CD14-positive monocyte (primary cell): ENCODE measurements around the gene FCHO2. TPM values are rescaled to one million over a fixed set of nuclear protein-coding genes. Genes with fewer than 3 reads are reported as not detected.

ENCODE experiments used
- DNase-seq, 3 donors: peaks; one replicate each; pipeline ENCODE4 v3.0.0-alpha.2; 2011 to 2022
- H2AFZ ChIP-seq: 2 replicates; pipeline ENCODE4 v1.6.0; 2012; ENCODE audit warnings: mild to moderate bottlenecking, low read depth, low read length, inconsistent platforms; ENCODE audit not compliant: insufficient read depth, poor library complexity, severe bottlenecking
- H3K27ac ChIP-seq, 2 donors: 1 replicate in 1 of 2; 2 replicates in 1 of 2; pipeline ENCODE4 v1.5.1; 2012 to 2013; ENCODE audit warnings: low read length in 2 of 2, control low read depth in 1 of 2, inconsistent platforms in 1 of 2, low read depth in 1 of 2, mild to moderate bottlenecking in 1 of 2
- H3K27me3 ChIP-seq, 2 donors: one replicate each; pipeline versions ENCODE4 v1.6.0 to v1.6.1; 2011 to 2013; ENCODE audit warnings: low read length in 2 of 2; ENCODE audit not compliant: control insufficient read depth in 2 of 2, insufficient read depth in 2 of 2
- H3K36me3 ChIP-seq, 2 donors: replicated peaks in 1 of 2; 1 replicate in 1 of 2; 2 replicates in 1 of 2; pipeline versions ENCODE4 v1.5.1 to v1.6.1; 2012 to 2013; ENCODE audit warnings: low read length in 2 of 2, control low read depth in 1 of 2, inconsistent platforms in 1 of 2, mild to moderate bottlenecking in 1 of 2; ENCODE audit not compliant: insufficient read depth in 2 of 2, control insufficient read depth in 1 of 2
- H3K4me1 ChIP-seq, 2 donors: 1 replicate in 1 of 2; 2 replicates in 1 of 2; pipeline versions ENCODE4 v1.5.1 to v1.6.1; 2012 to 2013; ENCODE audit warnings: low read length in 2 of 2, control low read depth in 1 of 2, inconsistent platforms in 1 of 2, mild to moderate bottlenecking in 1 of 2, moderate library complexity in 1 of 2; ENCODE audit not compliant: insufficient read depth in 2 of 2, control insufficient read depth in 1 of 2
- H3K4me2 ChIP-seq: replicated peaks from 2 replicates; pipeline ENCODE3; 2012; ENCODE audit warnings: low read length, moderate library complexity, mild to moderate bottlenecking; ENCODE audit not compliant: poor library complexity, severe bottlenecking; ENCODE audit errors: extremely low read depth
- H3K4me3 ChIP-seq, 3 experiments: fragments of 200-600 bp in 1 of 3; sonication (generic) in 1 of 3; replicated peaks in 1 of 3; 1 replicate in 2 of 3; 2 replicates in 1 of 3; pipeline ENCODE4 v1.5.1; 2011 to 2013; ENCODE audit warnings: low read length in 3 of 3, mild to moderate bottlenecking in 3 of 3, control low read depth in 2 of 3, low read depth in 2 of 3, inconsistent platforms in 1 of 3, moderate library complexity in 1 of 3
- H3K79me2 ChIP-seq: 2 replicates; pipeline ENCODE4 v1.6.0; 2012; ENCODE audit warnings: mild to moderate bottlenecking, control low read depth, inconsistent platforms, low read length, moderate library complexity; ENCODE audit not compliant: insufficient read depth
- H3K9ac ChIP-seq: 2 replicates; pipeline ENCODE4 v1.6.0; 2017; ENCODE audit warnings: low read length, mild to moderate bottlenecking; ENCODE audit not compliant: insufficient read depth, poor library complexity, severe bottlenecking
- H3K9me3 ChIP-seq, 2 donors: replicated peaks in 1 of 2; 1 replicate in 1 of 2; 2 replicates in 1 of 2; pipeline versions ENCODE4 v1.5.1 to v1.6.1; 2012 to 2013; ENCODE audit warnings: low read length in 2 of 2, control low read depth in 1 of 2; ENCODE audit not compliant: control insufficient read depth in 1 of 2, insufficient read depth in 1 of 2
- H4K20me1 ChIP-seq: 2 replicates; pipeline ENCODE4 v1.6.0; 2012; ENCODE audit warnings: mild to moderate bottlenecking, low read length, control low read depth, moderate library complexity; ENCODE audit not compliant: insufficient read depth
- H3K27ac Mint-ChIP-seq, 7 donors: one replicate each; pipeline ENCODE4 v1.8.0; 2020; ENCODE audit warnings: mild to moderate bottlenecking in 7 of 7, mixed read lengths in 7 of 7, moderate library complexity in 6 of 7, inconsistent platforms in 2 of 7
- H3K27me3 Mint-ChIP-seq, 3 donors: one replicate each; pipeline ENCODE4 v1.8.0; 2021 to 2022; ENCODE audit warnings: low read depth in 3 of 3, mild to moderate bottlenecking in 3 of 3, mixed read lengths in 3 of 3, moderate library complexity in 3 of 3, inconsistent platforms in 1 of 3
- H3K36me3 Mint-ChIP-seq, 2 donors: one replicate each; pipeline ENCODE4 v1.8.0; 2020; ENCODE audit warnings: mixed read lengths in 2 of 2, inconsistent platforms in 1 of 2, mild to moderate bottlenecking in 1 of 2
- H3K4me1 Mint-ChIP-seq: one replicate; pipeline ENCODE4 v1.8.0; 2020; ENCODE audit warnings: mild to moderate bottlenecking, mixed read lengths
- H3K4me3 Mint-ChIP-seq, 2 donors: one replicate each; pipeline ENCODE4 v1.8.0; 2020; ENCODE audit warnings: mild to moderate bottlenecking in 2 of 2, mixed read lengths in 2 of 2, moderate library complexity in 1 of 2
- H3K9me3 Mint-ChIP-seq, 7 donors: one replicate each; pipeline ENCODE4 v1.8.0; 2020 to 2022; ENCODE audit warnings: mixed read lengths in 7 of 7, mild to moderate bottlenecking in 6 of 7, moderate library complexity in 6 of 7, inconsistent platforms in 2 of 7
- WGBS: methylation state at CpG from one replicate; pipeline ENCODE4 v1.1.5; 2013; ENCODE audit warnings: missing lambda C conversion rate; ENCODE audit not compliant: insufficient coverage; 5-methylcytosine and 5-hydroxymethylcytosine counted together
- intact Hi-C, 2 donors: fragments of 100-400 bp; cut with micrococcal nuclease; formaldehyde crosslinking; loops; one replicate each; pipeline versions ENCODE4 v1.15.0 to v1.15.1; 2023
- polyA plus RNA-seq, 3 donors: library from polyadenylated mRNA; depleted of rRNA in 1 of 3; unstranded in 2 of 3; stranded (reverse) in 1 of 3; fragments of 300-500 nt in 2 of 3; fragments of >200 nt in 1 of 3; fragmentation: Illumina TruSeq in 2 of 3; gene quantifications; 1 replicate in 2 of 3; 2 replicates in 1 of 3; pipeline ENCODE4 v1.2.3, GENCODE V29; 2012 to 2021
- TF ChIP-seq, protein P1 (sequence below): fragments of 200-600 bp; IDR thresholded peaks from one replicate; pipeline ENCODE4 v1.8.0; 2022; ENCODE audit warnings: antibody characterized with exemption, mild to moderate bottlenecking

Gene FCHO2
- polyA plus RNA-seq, 3 donors = 8.3 to 10.1 (median 9.9) TPM

- Histone ChIP-seq H3K79me2 (no peaks in the 10 kb centered on the region), H3K4me2 (no peak overlapping the region), H3K36me3 (no peaks in the 10 kb centered on the region), H3K9ac (no peak overlapping the region), H3K4me3 (no peak overlapping the region), H2AFZ (no peak overlapping the region), H3K4me1 (no peaks in the 10 kb centered on the region), H3K27ac (no peak overlapping the region), H4K20me1 (no peaks in the 10 kb centered on the region), H3K27me3 (peaks cover 42 to 62% of the 10 kb centered on the region in 2 donors), H3K9me3 (peaks cover 0 to 8% of the 10 kb centered on the region in 2 donors)
- no peak overlapping the region for H3K27ac Mint-ChIP-seq
- TF ChIP-seq, protein P1, sequence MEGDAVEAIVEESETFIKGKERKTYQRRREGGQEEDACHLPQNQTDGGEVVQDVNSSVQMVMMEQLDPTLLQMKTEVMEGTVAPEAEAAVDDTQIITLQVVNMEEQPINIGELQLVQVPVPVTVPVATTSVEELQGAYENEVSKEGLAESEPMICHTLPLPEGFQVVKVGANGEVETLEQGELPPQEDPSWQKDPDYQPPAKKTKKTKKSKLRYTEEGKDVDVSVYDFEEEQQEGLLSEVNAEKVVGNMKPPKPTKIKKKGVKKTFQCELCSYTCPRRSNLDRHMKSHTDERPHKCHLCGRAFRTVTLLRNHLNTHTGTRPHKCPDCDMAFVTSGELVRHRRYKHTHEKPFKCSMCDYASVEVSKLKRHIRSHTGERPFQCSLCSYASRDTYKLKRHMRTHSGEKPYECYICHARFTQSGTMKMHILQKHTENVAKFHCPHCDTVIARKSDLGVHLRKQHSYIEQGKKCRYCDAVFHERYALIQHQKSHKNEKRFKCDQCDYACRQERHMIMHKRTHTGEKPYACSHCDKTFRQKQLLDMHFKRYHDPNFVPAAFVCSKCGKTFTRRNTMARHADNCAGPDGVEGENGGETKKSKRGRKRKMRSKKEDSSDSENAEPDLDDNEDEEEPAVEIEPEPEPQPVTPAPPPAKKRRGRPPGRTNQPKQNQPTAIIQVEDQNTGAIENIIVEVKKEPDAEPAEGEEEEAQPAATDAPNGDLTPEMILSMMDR = no peak
- H3K36me3 Mint-ChIP-seq = no peaks in the 10 kb centered on the region
- H3K9me3 Mint-ChIP-seq = peaks cover 4 to 16% (median 8%) of the 10 kb centered on the region in 7 donors
- no peak for DNase-seq
- peaks cover 50 to 72% (median 61%) of the 10 kb centered on the region in 3 donors for H3K27me3 Mint-ChIP-seq
- H3K4me1 Mint-ChIP-seq = peaks cover 3% of the 10 kb centered on the region
- H3K4me3 Mint-ChIP-seq = no peak overlapping the region
- 92% methylated on average over 3 of the region's 4 CpGs for WGBS
- intact Hi-C loops = no loop called here
Observed at GRCh38 chr5:73115399-73116051, 159.7 kb downstream of the FCHO2 start.

DNA sequence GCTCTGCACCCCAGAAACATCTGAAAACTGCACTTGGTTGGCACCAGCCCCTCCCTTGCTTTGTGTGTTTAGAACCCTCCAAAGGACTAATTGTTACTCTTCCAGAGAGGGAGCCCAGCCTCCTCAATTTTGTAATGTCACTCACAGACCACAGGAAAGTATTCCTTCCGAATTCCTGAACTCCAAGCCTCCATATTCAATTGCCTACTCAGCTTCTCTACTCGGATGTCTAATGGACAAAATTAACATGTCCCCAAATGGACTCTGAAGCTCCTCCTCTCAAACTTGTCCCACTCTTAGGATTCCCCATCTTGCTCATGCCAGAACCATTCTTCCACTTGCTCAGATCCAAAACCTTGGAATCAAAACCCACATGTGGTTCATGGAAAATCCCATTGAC, 160.7 kb downstream of the FCHO2 start:
- Mint-ChIP-seq H3K36me3 (peaks cover 0 to 3% of the 10 kb centered on the region in 2 donors), H3K9me3 (peaks cover 4 to 16% (median 9%) of the 10 kb centered on the region in 7 donors), H3K27me3 (peaks cover 58 to 79% (median 66%) of the 10 kb centered on the region in 3 donors), H3K27ac (no peak overlapping the region), H3K4me3 (peak overlapping the region in 1 of 2 donors; percentile 36), H3K4me1 (peaks cover 5% of the 10 kb centered on the region)
- WGBS = 85% methylated on average over 2 of the region's 2 CpGs
- Histone ChIP-seq H3K4me1 (no peaks in the 10 kb centered on the region), H3K4me3 (no peak overlapping the region), H3K79me2 (no peaks in the 10 kb centered on the region), H3K9me3 (peaks cover 0 to 12% of the 10 kb centered on the region in 2 donors), H2AFZ (no peak overlapping the region), H3K27ac (no peak overlapping the region), H3K9ac (no peak overlapping the region), H3K27me3 (peaks cover 49 to 69% of the 10 kb centered on the region in 2 donors), H3K4me2 (no peak overlapping the region), H4K20me1 (no peaks in the 10 kb centered on the region), H3K36me3 (no peaks in the 10 kb centered on the region)
- TF ChIP-seq, protein P1 = no peak
- intact Hi-C loops = no loop called here
- DNase-seq = no peak
